AG04449 (cell line): ENCODE results near the gene CACNA1B.
"Not testable (repeated sequence)": the region's sequence is repeated elsewhere in the genome, so short reads cannot be mapped to it uniquely, and the experiment has no call there.

Experiments
- CTCF ChIA-PET: fragments of 350-600 bp; formaldehyde crosslinking; extraction: SDS; loops from one replicate; lab custom pipeline; 2021; ENCODE audit warnings: antibody characterized with exemption; lab: Yijun Ruan, JAX
- POLR2A ChIA-PET: fragments of 400-600, 350-600 bp; formaldehyde crosslinking; extraction: SDS; loops from one replicate; lab custom pipeline; 2020; ENCODE audit warnings: antibody characterized with exemption, inconsistent platforms; lab: Yijun Ruan, JAX
- DNase-seq: peaks from one replicate; pipeline ENCODE4 v3.0.0-alpha.2; 2010; ENCODE audit warnings: low read depth, low spot score
- H3K4me3 ChIP-seq: 2 replicates; pipeline ENCODE4 v1.5.1; 2011; ENCODE audit warnings: low read depth, mild to moderate bottlenecking, control low read depth, low read length
- CTCF ChIP-seq: IDR thresholded peaks from one replicate; pipeline ENCODE4 v1.5.1; 2011; ENCODE audit warnings: mild to moderate bottlenecking, moderate library complexity, low read length, control low read depth, inconsistent platforms; ENCODE audit not compliant: insufficient read depth; ENCODE audit errors: missing control alignments

CACNA1B gene

GRCh38 chr9:137890768-137891587, 13.4 kb downstream of the CACNA1B start:
- DNase-seq, H3K4me3 ChIP-seq, POLR2A ChIA-PET, CTCF ChIA-PET: not testable (repeated sequence)

- ChIA-PET POLR2A (no interaction called here), CTCF (no interaction called here)
- TF ChIP-seq CTCF, result no peak
- no peak overlapping the region for H3K4me3 ChIP-seq
- DNase-seq, result no peak
Measured at GRCh38 chr9:137891588-137892423, 14.2 kb downstream of the CACNA1B start.

GRCh38 chr9:137892424-137893191, 15.0 kb downstream of the CACNA1B start:
- TF ChIP-seq CTCF, result no peak
- ChIA-PET POLR2A (no interaction called here), CTCF (no interaction called here)
- no peak overlapping the region for H3K4me3 ChIP-seq
- DNase-seq, result no peak

- CTCF ChIA-PET, result no interaction called here
- POLR2A ChIA-PET, result no interaction called here
- no peak overlapping the region for H3K4me3 ChIP-seq
- TF ChIP-seq CTCF, result no peak
- no peak for DNase-seq
Measured at GRCh38 chr9:137893670-137894069, 16.1 kb downstream of the CACNA1B start.

- no peak overlapping the region for H3K4me3 ChIP-seq
- ChIA-PET CTCF (no interaction called here), POLR2A (no interaction called here)
- no peak for TF ChIP-seq CTCF
- DNase-seq, result no peak
Measured at GRCh38 chr9:137899551-137900360, 22.2 kb downstream of the CACNA1B start.
